Osteoblast (primary cell): ENCODE measurements around the gene DDO. TPM values are rescaled to one million over a fixed set of nuclear protein-coding genes. Genes with fewer than 3 reads are reported as not detected.

Source experiments
- DNase-seq: peaks from one replicate; pipeline ENCODE4 v3.0.0; 2011; ENCODE audit warnings: low spot score, mixed read lengths; ENCODE audit not compliant: insufficient read length; ENCODE audit errors: missing footprints
- H2AFZ ChIP-seq: 2 replicates; pipeline ENCODE4 v1.6.0; 2011; ENCODE audit warnings: mild to moderate bottlenecking, low read length
- H3K27ac ChIP-seq: 2 replicates; pipeline ENCODE4 v1.5.1; 2011; ENCODE audit warnings: mild to moderate bottlenecking, low read depth, low read length, moderate library complexity
- H3K27me3 ChIP-seq: 2 replicates; pipeline ENCODE4 v1.6.0; 2012; ENCODE audit warnings: mild to moderate bottlenecking, control low read depth, inconsistent platforms, low read length, moderate library complexity; ENCODE audit not compliant: insufficient read depth
- H3K36me3 ChIP-seq: 2 replicates; pipeline ENCODE4 v1.5.1; 2011; ENCODE audit warnings: mild to moderate bottlenecking, low read length, control low read depth, moderate library complexity; ENCODE audit not compliant: insufficient read depth
- H3K4me1 ChIP-seq: 2 replicates; pipeline ENCODE4 v1.5.1; 2011; ENCODE audit warnings: mild to moderate bottlenecking, low read length, control low read depth, moderate library complexity; ENCODE audit not compliant: insufficient read depth
- H3K4me2 ChIP-seq: 2 replicates; pipeline ENCODE4 v1.6.0; 2011; ENCODE audit warnings: mild to moderate bottlenecking, low read length; ENCODE audit not compliant: insufficient read depth
- H3K4me3 ChIP-seq: fragments of 200-600 bp; sonication (generic); 3 replicates; pipeline ENCODE4 v1.5.1; 2012; ENCODE audit warnings: mild to moderate bottlenecking, low read length, inconsistent platforms; ENCODE audit not compliant: insufficient read depth
- H3K79me2 ChIP-seq: 2 replicates; pipeline ENCODE4 v1.6.0; 2012; ENCODE audit warnings: mild to moderate bottlenecking, low read length, control low read depth, inconsistent platforms; ENCODE audit not compliant: insufficient read depth
- H3K9me3 ChIP-seq: 2 replicates; pipeline ENCODE4 v1.5.1; 2011; ENCODE audit warnings: low read depth, low read length, control low read depth
- H4K20me1 ChIP-seq: 2 replicates; pipeline ENCODE4 v1.6.0; 2012; ENCODE audit warnings: mild to moderate bottlenecking, low read length, control low read depth; ENCODE audit not compliant: insufficient read depth
- CTCF ChIP-seq: IDR thresholded peaks from 2 replicates; pipeline ENCODE4 v1.5.1; 2011; ENCODE audit warnings: mild to moderate bottlenecking, low read depth, low read length, moderate library complexity; ENCODE audit errors: extremely low read depth
- total RNA-seq: library from RNA; depleted of rRNA; stranded (reverse); fragments of >200 nt; gene quantifications from 2 replicates; pipeline ENCODE4 v1.2.3, GENCODE V29; 2012

DDO gene
- total RNA-seq, 1 donor, result 3.6 TPM

- Histone ChIP-seq H3K4me1 (no peaks in the 10 kb centered on the region), H3K36me3 (no peaks in the 10 kb centered on the region), H3K79me2 (no peaks in the 10 kb centered on the region), H3K4me3 (no peak overlapping the region), H4K20me1 (no peaks in the 10 kb centered on the region), H2AFZ (no peak overlapping the region), H3K27ac (no peak overlapping the region), H3K27me3 (peaks cover 11% of the 10 kb centered on the region), H3K9me3 (no peaks in the 10 kb centered on the region), H3K4me2 (no peak overlapping the region)
- TF ChIP-seq CTCF, result no peak
- DNase-seq, result no peak
Observed at GRCh38 chr6:110430741-110431140, 15.4 kb upstream of the DDO start.

GRCh38 chr6:110430236-110430635 is 14.9 kb upstream of the DDO start:
- Histone ChIP-seq H3K4me1 (no peaks in the 10 kb centered on the region), H3K9me3 (no peaks in the 10 kb centered on the region), H3K27ac (no peak overlapping the region), H3K27me3 (peaks cover 16% of the 10 kb centered on the region), H4K20me1 (no peaks in the 10 kb centered on the region), H3K4me3 (no peak overlapping the region), H3K4me2 (no peak overlapping the region), H3K79me2 (no peaks in the 10 kb centered on the region), H2AFZ (no peak overlapping the region), H3K36me3 (no peaks in the 10 kb centered on the region)
- DNase-seq, result no peak
- no peak for TF ChIP-seq CTCF

GRCh38 chr6:110428153-110428552 is 12.8 kb upstream of the DDO start:
- Histone ChIP-seq H3K4me3 (no peak overlapping the region), H3K36me3 (no peaks in the 10 kb centered on the region), H3K9me3 (no peaks in the 10 kb centered on the region), H3K4me2 (no peak overlapping the region), H4K20me1 (no peaks in the 10 kb centered on the region), H3K27me3 (peaks cover 24% of the 10 kb centered on the region), H3K4me1 (no peaks in the 10 kb centered on the region), H2AFZ (no peak overlapping the region), H3K79me2 (no peaks in the 10 kb centered on the region), H3K27ac (no peak overlapping the region)
- DNase-seq, result no peak
- TF ChIP-seq CTCF, result no peak

- Histone ChIP-seq H3K79me2 (no peaks in the 10 kb centered on the region), H2AFZ (no peak overlapping the region), H4K20me1 (no peaks in the 10 kb centered on the region), H3K9me3 (no peaks in the 10 kb centered on the region), H3K4me3 (no peak overlapping the region), H3K27ac (no peak overlapping the region), H3K4me1 (no peaks in the 10 kb centered on the region), H3K36me3 (no peaks in the 10 kb centered on the region), H3K27me3 (peaks cover 19% of the 10 kb centered on the region), H3K4me2 (no peak overlapping the region)
- no peak for TF ChIP-seq CTCF
- no peak for DNase-seq
Observed at GRCh38 chr6:110425816-110426215, 10.4 kb upstream of the DDO start.
